Measurements from ENCODE around the gene RRM1. TPM values are rescaled to one million over a fixed set of nuclear protein-coding genes. Genes with fewer than 3 reads are reported as not detected.
"Not testable (repeated sequence)": the region's sequence is repeated elsewhere in the genome, so short reads cannot be mapped to it uniquely, and the experiment has no call there.

RRM1 gene
- total and polyA plus RNA-seq, 2 donors from 2014 or later: 17.7 to 33.0 TPM

GRCh38 chr11:4127357-4127756 is 32.8 kb downstream of the RRM1 start:
- TF ChIP-seq CTCF (IDR thresholded peaks at IDR 0.05; ENCODE audit: borderline replicate concordance, extremely low read depth, insufficient read depth): no peak
- Histone ChIP-seq H3K4me1 (ENCODE audit: control insufficient read depth in 2 of 3, insufficient read depth in 2 of 3, low read depth in 1 of 3, low read length in 3 of 3) (no peaks in the 10 kb centered on the region), H3K36me3 (ENCODE audit: control insufficient read depth in 2 of 3, insufficient read depth in 3 of 3, low read length in 3 of 3) (peaks cover 0 to 15% (median 7%) of the 10 kb centered on the region in 3 donors), H3K27me3 (ENCODE audit: control insufficient read depth, insufficient read depth, low read length) (no peaks in the 10 kb centered on the region), H3K9ac (ENCODE audit: low read length in 3 of 3) (no peak overlapping the region), H3K4me3 (ENCODE audit: low read length in 3 of 3) (no peak overlapping the region), H3K9me3 (ENCODE audit: control insufficient read depth in 2 of 3, insufficient read depth in 1 of 3, low read length in 3 of 3) (no peaks in the 10 kb centered on the region), H3K27ac (ENCODE audit: low read depth in 2 of 2, low read length in 2 of 2) (no peak overlapping the region)
- no peak for FAIRE-seq
- intact Hi-C loops (cut with DNase I): no loop called here
- DNase-seq: no peak

- H3K27ac ChIP-seq (ENCODE audit: low read depth in 2 of 2, low read length in 2 of 2); H3K9me3 ChIP-seq (ENCODE audit: control insufficient read depth in 2 of 3, insufficient read depth in 1 of 3, low read length in 3 of 3); H3K4me1 ChIP-seq (ENCODE audit: control insufficient read depth in 2 of 3, insufficient read depth in 2 of 3, low read depth in 1 of 3, low read length in 3 of 3); H3K9ac ChIP-seq (ENCODE audit: low read length in 3 of 3); DNase-seq; FAIRE-seq; intact Hi-C loops (cut with DNase I); H3K4me3 ChIP-seq (ENCODE audit: low read length in 3 of 3); H3K27me3 ChIP-seq (ENCODE audit: control insufficient read depth, insufficient read depth, low read length): not testable (repeated sequence)
- peaks cover 0 to 20% (median 9%) of the 10 kb centered on the region in 3 donors for H3K36me3 ChIP-seq (ENCODE audit: control insufficient read depth in 2 of 3, insufficient read depth in 3 of 3, low read length in 3 of 3)
Observed at GRCh38 chr11:4130219-4130618, 35.6 kb downstream of the RRM1 start.

DNA sequence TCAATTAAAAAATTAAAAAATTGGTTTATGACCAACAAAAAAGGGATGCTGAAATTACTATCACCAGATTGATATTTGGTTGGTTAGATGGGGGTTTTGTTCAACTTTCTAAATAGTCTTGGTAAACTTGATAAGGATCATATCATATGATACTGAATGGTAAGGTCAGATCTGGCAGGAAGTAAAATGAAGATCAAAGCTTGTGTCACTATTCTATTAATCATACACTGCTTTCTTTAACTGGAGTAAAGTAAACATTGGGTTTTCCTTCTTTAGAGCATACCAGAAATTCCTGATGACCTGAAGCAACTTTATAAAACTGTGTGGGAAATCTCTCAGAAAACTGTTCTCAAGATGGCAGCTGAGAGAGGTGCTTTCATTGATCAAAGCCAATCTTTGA is 40.2 kb downstream of the RRM1 start:
- intact Hi-C loops (cut with DNase I): no loop called here
- Histone ChIP-seq H3K27me3 (ENCODE audit: control insufficient read depth, insufficient read depth, low read length) (no peaks in the 10 kb centered on the region), H3K9me3 (ENCODE audit: control insufficient read depth in 2 of 3, insufficient read depth in 1 of 3, low read length in 3 of 3) (peaks cover 0 to 1% (median 0%) of the 10 kb centered on the region in 3 donors), H3K36me3 (ENCODE audit: control insufficient read depth in 2 of 3, insufficient read depth in 3 of 3, low read length in 3 of 3) (peaks cover 2 to 13% (median 4%) of the 10 kb centered on the region in 3 donors), H3K9ac (ENCODE audit: low read length in 3 of 3) (no peak overlapping the region), H3K4me3 (ENCODE audit: low read length in 3 of 3) (no peak overlapping the region), H3K27ac (ENCODE audit: low read depth in 2 of 2, low read length in 2 of 2) (no peak overlapping the region), H3K4me1 (ENCODE audit: control insufficient read depth in 2 of 3, insufficient read depth in 2 of 3, low read depth in 1 of 3, low read length in 3 of 3) (no peaks in the 10 kb centered on the region)
- FAIRE-seq (no peak), DNase-seq (no peak)
- no peak for TF ChIP-seq CTCF (IDR thresholded peaks at IDR 0.05; ENCODE audit: borderline replicate concordance, extremely low read depth, insufficient read depth)

GRCh38 chr11:4138497-4138896 is 43.9 kb downstream of the RRM1 start:
- TF ChIP-seq CTCF (IDR thresholded peaks at IDR 0.05; ENCODE audit: borderline replicate concordance, extremely low read depth, insufficient read depth): no peak
- no peak for DNase-seq
- H3K36me3 ChIP-seq (ENCODE audit: control insufficient read depth in 2 of 3, insufficient read depth in 3 of 3, low read length in 3 of 3): peaks cover 3 to 13% (median 4%) of the 10 kb centered on the region in 3 donors
- no peak overlapping the region for H3K27ac ChIP-seq (ENCODE audit: low read depth in 2 of 2, low read length in 2 of 2)
- FAIRE-seq: no peak
- H3K9ac ChIP-seq (ENCODE audit: low read length in 3 of 3): no peak overlapping the region
- no peaks in the 10 kb centered on the region for H3K27me3 ChIP-seq (ENCODE audit: control insufficient read depth, insufficient read depth, low read length)
- H3K4me1 ChIP-seq (ENCODE audit: control insufficient read depth in 2 of 3, insufficient read depth in 2 of 3, low read depth in 1 of 3, low read length in 3 of 3): no peaks in the 10 kb centered on the region
- peaks cover 0 to 1% (median 0%) of the 10 kb centered on the region in 3 donors for H3K9me3 ChIP-seq (ENCODE audit: control insufficient read depth in 2 of 3, insufficient read depth in 1 of 3, low read length in 3 of 3)
- no peak overlapping the region for H3K4me3 ChIP-seq (ENCODE audit: low read length in 3 of 3)
- intact Hi-C loops (cut with DNase I): no loop called here
